Stomach (tissue), 4 donors: ENCODE results near the gene PHKB.

Experiments used
- EP300 ChIP-seq: sonication (generic); formaldehyde crosslinking; IDR thresholded peaks from one replicate; pipeline ENCODE4 v1.6.1; 2017; ENCODE audit warnings: antibody characterized with exemption
- POLR2A ChIP-seq, 4 donors: fragments of 450-650 bp; IDR thresholded peaks; one replicate each; pipeline ENCODE4 v1.6.1; 2016; ENCODE audit warnings: antibody characterized with exemption in 4 of 4, control low read depth in 2 of 4, mild to moderate bottlenecking in 1 of 4, moderate library complexity in 1 of 4
- POLR2AphosphoS5 ChIP-seq, 3 donors: sonication (generic); formaldehyde crosslinking; IDR thresholded peaks; one replicate each; pipeline ENCODE4 v1.6.1; 2016; ENCODE audit warnings: antibody characterized with exemption in 3 of 3
- TF ChIP-seq, protein P1 (sequence below), 7 experiments: fragments of 450-650 bp in 4 of 7; fragments of 200-600 bp in 3 of 7; sonication (generic) in 3 of 7; IDR thresholded peaks; one replicate each; pipeline ENCODE4 v1.5.1; 2016 to 2019; ENCODE audit warnings: antibody characterized with exemption in 7 of 7, control low read depth in 2 of 7, mild to moderate bottlenecking in 1 of 7

DNA sequence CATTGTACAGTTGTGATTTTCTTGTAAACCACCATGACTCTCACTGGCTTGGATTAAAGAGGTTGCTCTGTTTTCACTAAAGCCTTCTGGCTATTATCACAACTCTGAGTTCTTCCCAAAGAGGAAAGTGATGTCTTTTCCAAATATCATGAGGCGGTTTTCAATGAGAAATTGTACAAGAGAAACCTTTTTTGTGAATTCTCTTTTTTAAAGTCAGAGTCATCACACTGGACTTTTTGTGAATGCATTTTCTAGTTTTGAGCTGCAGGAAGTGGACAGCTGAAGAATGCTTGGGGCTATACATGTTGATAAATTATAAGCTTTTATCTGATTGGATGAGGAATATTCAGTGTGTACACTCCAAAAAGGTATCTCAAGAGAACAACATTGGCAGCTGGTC is 100.2 kb downstream of the PHKB start:
- TF ChIP-seq, protein P1, sequence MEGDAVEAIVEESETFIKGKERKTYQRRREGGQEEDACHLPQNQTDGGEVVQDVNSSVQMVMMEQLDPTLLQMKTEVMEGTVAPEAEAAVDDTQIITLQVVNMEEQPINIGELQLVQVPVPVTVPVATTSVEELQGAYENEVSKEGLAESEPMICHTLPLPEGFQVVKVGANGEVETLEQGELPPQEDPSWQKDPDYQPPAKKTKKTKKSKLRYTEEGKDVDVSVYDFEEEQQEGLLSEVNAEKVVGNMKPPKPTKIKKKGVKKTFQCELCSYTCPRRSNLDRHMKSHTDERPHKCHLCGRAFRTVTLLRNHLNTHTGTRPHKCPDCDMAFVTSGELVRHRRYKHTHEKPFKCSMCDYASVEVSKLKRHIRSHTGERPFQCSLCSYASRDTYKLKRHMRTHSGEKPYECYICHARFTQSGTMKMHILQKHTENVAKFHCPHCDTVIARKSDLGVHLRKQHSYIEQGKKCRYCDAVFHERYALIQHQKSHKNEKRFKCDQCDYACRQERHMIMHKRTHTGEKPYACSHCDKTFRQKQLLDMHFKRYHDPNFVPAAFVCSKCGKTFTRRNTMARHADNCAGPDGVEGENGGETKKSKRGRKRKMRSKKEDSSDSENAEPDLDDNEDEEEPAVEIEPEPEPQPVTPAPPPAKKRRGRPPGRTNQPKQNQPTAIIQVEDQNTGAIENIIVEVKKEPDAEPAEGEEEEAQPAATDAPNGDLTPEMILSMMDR (IDR thresholded peaks at IDR 0.05), result no peak
- TF ChIP-seq POLR2AphosphoS5 (IDR thresholded peaks at IDR 0.05) (no peak), EP300 (no peak), POLR2A (IDR thresholded peaks at IDR 0.05) (no peak)
